ENCODE data around the gene PACRG. TPM values are rescaled to one million over a fixed set of nuclear protein-coding genes. Genes with fewer than 3 reads are reported as not detected.

Gene PACRG
- total and polyA plus RNA-seq, 2 experiments from 2014 or later = 0.17 to 0.68 TPM

DNA sequence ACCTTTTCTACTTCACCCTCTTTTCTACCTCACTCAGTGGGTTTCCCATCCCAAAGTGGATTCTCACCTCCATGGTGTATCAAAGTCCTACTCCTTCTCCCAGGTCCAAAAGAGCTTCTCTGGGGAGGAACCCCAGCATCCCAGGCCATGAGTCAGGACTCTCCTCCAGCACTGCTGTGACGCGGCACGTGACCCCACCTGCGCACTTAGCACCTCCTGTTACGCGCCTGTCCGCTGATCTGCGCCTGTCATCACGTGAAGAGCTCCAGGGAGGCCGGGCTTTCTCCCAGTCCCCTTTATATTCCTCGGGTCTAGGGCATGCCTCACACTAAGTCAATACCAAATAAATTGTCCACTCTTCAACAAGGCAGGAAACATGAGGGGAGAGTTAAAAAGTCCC, 459.8 kb downstream of the PACRG start:
- no peak for ATAC-seq
- H3K27me3 Mint-ChIP-seq (ENCODE audit: insufficient read depth, low read depth, poor library complexity) = peaks cover 4% of the 10 kb centered on the region
- no peak overlapping the region for H3K4me2 ChIP-seq

More for the DNA sequence above, 459.8 kb downstream of the PACRG start:
- no peaks in the 10 kb centered on the region for H3K27me3 ChIP-seq (ENCODE audit: insufficient read depth)
- no peak overlapping the region for H3K27ac ChIP-seq (ENCODE audit: low read depth)
- H3K4me3 ChIP-seq = no peak overlapping the region
- H3F3A ChIP-seq (replicated peaks; ENCODE audit: low read depth) = no peaks in the 10 kb centered on the region
- no peaks in the 10 kb centered on the region for H4K20me1 ChIP-seq (replicated peaks; ENCODE audit: insufficient read depth)
- H3K79me2 ChIP-seq (replicated peaks; ENCODE audit: insufficient read depth) = no peaks in the 10 kb centered on the region
- Mint-ChIP-seq H3K36me3 (ENCODE audit: low read depth) (no peaks in the 10 kb centered on the region), H3K4me1 (peaks cover 32% of the 10 kb centered on the region), H3K27ac (no peak overlapping the region), H3K4me3 (no peak overlapping the region), H3K9me3 (no peaks in the 10 kb centered on the region)
- no peak for DNase-seq (ENCODE audit: low spot score)
- H3K4me1 ChIP-seq (ENCODE audit: insufficient read depth) = no peaks in the 10 kb centered on the region; the same call in 1 of the 2 replicates
- no peaks in the 10 kb centered on the region for H3K9me2 ChIP-seq (ENCODE audit: insufficient read depth)
- H3K36me3 ChIP-seq (ENCODE audit: insufficient read depth) = no peaks in the 10 kb centered on the region
- H2AFZ ChIP-seq = no peak overlapping the region
- TF ChIP-seq EZH2phosphoT487 (IDR thresholded peaks at IDR 0.05; ENCODE audit: unreplicated experiment) (no peak), EZH2 (IDR thresholded peaks at IDR 0.05; ENCODE audit: low read depth, unreplicated experiment) (no peak), ZNF331 (CRISPR knock-in tag; IDR thresholded peaks at IDR 0.05; ENCODE audit: low read depth) (no peak), JUNB (IDR thresholded peaks at IDR 0.05; ENCODE audit: unreplicated experiment) (no peak), ZNF114 (CRISPR knock-in tag; IDR thresholded peaks at IDR 0.05) (no peak), NANOG (IDR thresholded peaks at IDR 0.05; ENCODE audit: borderline replicate concordance) (no peak), POLR2AphosphoS5 (IDR thresholded peaks at IDR 0.05; ENCODE audit: low read depth) (no peak), STAT1 (IDR thresholded peaks at IDR 0.05; ENCODE audit: unreplicated experiment) (no peak), CREB1 (CRISPR knock-in tag; IDR thresholded peaks at IDR 0.05; ENCODE audit: low read depth) (no peak)
- TF ChIP-seq, protein P1, sequence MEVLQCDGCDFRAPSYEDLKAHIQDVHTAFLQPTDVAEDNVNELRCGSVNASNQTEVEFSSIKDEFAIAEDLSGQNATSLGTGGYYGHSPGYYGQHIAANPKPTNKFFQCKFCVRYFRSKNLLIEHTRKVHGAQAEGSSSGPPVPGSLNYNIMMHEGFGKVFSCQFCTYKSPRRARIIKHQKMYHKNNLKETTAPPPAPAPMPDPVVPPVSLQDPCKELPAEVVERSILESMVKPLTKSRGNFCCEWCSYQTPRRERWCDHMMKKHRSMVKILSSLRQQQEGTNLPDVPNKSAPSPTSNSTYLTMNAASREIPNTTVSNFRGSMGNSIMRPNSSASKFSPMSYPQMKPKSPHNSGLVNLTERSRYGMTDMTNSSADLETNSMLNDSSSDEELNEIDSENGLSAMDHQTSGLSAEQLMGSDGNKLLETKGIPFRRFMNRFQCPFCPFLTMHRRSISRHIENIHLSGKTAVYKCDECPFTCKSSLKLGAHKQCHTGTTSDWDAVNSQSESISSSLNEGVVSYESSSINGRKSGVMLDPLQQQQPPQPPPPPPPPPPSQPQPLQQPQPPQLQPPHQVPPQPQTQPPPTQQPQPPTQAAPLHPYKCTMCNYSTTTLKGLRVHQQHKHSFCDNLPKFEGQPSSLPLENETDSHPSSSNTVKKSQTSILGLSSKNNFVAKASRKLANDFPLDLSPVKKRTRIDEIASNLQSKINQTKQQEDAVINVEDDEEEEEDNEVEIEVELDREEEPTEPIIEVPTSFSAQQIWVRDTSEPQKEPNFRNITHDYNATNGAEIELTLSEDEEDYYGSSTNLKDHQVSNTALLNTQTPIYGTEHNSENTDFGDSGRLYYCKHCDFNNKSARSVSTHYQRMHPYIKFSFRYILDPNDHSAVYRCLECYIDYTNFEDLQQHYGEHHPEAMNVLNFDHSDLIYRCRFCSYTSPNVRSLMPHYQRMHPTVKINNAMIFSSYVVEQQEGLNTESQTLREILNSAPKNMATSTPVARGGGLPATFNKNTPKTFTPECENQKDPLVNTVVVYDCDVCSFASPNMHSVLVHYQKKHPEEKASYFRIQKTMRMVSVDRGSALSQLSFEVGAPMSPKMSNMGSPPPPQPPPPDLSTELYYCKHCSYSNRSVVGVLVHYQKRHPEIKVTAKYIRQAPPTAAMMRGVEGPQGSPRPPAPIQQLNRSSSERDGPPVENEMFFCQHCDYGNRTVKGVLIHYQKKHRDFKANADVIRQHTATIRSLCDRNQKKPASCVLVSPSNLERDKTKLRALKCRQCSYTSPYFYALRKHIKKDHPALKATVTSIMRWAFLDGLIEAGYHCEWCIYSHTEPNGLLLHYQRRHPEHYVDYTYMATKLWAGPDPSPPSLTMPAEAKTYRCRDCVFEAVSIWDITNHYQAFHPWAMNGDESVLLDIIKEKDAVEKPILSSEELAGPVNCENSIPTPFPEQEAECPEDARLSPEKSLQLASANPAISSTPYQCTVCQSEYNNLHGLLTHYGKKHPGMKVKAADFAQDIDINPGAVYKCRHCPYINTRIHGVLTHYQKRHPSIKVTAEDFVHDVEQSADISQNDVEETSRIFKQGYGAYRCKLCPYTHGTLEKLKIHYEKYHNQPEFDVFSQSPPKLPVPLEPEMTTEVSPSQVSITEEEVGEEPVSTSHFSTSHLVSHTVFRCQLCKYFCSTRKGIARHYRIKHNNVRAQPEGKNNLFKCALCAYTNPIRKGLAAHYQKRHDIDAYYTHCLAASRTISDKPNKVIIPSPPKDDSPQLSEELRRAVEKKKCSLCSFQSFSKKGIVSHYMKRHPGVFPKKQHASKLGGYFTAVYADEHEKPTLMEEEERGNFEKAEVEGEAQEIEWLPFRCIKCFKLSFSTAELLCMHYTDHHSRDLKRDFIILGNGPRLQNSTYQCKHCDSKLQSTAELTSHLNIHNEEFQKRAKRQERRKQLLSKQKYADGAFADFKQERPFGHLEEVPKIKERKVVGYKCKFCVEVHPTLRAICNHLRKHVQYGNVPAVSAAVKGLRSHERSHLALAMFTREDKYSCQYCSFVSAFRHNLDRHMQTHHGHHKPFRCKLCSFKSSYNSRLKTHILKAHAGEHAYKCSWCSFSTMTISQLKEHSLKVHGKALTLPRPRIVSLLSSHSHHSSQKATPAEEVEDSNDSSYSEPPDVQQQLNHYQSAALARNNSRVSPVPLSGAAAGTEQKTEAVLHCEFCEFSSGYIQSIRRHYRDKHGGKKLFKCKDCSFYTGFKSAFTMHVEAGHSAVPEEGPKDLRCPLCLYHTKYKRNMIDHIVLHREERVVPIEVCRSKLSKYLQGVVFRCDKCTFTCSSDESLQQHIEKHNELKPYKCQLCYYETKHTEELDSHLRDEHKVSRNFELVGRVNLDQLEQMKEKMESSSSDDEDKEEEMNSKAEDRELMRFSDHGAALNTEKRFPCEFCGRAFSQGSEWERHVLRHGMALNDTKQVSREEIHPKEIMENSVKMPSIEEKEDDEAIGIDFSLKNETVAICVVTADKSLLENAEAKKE (CRISPR knock-in tag; IDR thresholded peaks at IDR 0.05) = no peak
- TF ChIP-seq, protein P2, sequence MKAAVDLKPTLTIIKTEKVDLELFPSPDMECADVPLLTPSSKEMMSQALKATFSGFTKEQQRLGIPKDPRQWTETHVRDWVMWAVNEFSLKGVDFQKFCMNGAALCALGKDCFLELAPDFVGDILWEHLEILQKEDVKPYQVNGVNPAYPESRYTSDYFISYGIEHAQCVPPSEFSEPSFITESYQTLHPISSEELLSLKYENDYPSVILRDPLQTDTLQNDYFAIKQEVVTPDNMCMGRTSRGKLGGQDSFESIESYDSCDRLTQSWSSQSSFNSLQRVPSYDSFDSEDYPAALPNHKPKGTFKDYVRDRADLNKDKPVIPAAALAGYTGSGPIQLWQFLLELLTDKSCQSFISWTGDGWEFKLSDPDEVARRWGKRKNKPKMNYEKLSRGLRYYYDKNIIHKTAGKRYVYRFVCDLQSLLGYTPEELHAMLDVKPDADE (IDR thresholded peaks at IDR 0.05) = no peak
- TF ChIP-seq, protein P3, sequence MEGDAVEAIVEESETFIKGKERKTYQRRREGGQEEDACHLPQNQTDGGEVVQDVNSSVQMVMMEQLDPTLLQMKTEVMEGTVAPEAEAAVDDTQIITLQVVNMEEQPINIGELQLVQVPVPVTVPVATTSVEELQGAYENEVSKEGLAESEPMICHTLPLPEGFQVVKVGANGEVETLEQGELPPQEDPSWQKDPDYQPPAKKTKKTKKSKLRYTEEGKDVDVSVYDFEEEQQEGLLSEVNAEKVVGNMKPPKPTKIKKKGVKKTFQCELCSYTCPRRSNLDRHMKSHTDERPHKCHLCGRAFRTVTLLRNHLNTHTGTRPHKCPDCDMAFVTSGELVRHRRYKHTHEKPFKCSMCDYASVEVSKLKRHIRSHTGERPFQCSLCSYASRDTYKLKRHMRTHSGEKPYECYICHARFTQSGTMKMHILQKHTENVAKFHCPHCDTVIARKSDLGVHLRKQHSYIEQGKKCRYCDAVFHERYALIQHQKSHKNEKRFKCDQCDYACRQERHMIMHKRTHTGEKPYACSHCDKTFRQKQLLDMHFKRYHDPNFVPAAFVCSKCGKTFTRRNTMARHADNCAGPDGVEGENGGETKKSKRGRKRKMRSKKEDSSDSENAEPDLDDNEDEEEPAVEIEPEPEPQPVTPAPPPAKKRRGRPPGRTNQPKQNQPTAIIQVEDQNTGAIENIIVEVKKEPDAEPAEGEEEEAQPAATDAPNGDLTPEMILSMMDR (conservative IDR thresholded peaks at IDR 0.05; ENCODE audit: low read depth in 2 of 2) = no peak
- TF ChIP-seq, protein P4, sequence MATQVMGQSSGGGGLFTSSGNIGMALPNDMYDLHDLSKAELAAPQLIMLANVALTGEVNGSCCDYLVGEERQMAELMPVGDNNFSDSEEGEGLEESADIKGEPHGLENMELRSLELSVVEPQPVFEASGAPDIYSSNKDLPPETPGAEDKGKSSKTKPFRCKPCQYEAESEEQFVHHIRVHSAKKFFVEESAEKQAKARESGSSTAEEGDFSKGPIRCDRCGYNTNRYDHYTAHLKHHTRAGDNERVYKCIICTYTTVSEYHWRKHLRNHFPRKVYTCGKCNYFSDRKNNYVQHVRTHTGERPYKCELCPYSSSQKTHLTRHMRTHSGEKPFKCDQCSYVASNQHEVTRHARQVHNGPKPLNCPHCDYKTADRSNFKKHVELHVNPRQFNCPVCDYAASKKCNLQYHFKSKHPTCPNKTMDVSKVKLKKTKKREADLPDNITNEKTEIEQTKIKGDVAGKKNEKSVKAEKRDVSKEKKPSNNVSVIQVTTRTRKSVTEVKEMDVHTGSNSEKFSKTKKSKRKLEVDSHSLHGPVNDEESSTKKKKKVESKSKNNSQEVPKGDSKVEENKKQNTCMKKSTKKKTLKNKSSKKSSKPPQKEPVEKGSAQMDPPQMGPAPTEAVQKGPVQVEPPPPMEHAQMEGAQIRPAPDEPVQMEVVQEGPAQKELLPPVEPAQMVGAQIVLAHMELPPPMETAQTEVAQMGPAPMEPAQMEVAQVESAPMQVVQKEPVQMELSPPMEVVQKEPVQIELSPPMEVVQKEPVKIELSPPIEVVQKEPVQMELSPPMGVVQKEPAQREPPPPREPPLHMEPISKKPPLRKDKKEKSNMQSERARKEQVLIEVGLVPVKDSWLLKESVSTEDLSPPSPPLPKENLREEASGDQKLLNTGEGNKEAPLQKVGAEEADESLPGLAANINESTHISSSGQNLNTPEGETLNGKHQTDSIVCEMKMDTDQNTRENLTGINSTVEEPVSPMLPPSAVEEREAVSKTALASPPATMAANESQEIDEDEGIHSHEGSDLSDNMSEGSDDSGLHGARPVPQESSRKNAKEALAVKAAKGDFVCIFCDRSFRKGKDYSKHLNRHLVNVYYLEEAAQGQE (IDR thresholded peaks at IDR 0.05; ENCODE audit: unreplicated experiment) = no peak
